H7 (cell line): ENCODE measurements around the gene RNF212. TPM values are rescaled to one million over a fixed set of nuclear protein-coding genes. Genes with fewer than 3 reads are reported as not detected.

ENCODE experiments used
- DNase-seq: peaks from one replicate; pipeline ENCODE4 v3.0.0; 2012
- H3K27me3 ChIP-seq: 2 replicates; pipeline ENCODE4 v1.6.0; 2011; ENCODE audit warnings: mild to moderate bottlenecking, low read length; ENCODE audit not compliant: control insufficient read depth, insufficient read depth
- H3K36me3 ChIP-seq: replicated peaks from 2 replicates; pipeline ENCODE4 v1.5.1; 2011; ENCODE audit warnings: low read length; ENCODE audit not compliant: control insufficient read depth, insufficient read depth
- H3K4me3 ChIP-seq: 2 replicates; pipeline ENCODE4 v1.5.1; 2011; ENCODE audit warnings: low read depth, mild to moderate bottlenecking, control low read depth, low read length, moderate library complexity; ENCODE audit not compliant: insufficient read depth
- total RNA-seq: library from RNA; depleted of rRNA; stranded (reverse); fragments of >200 nt; shearing (Covaris generic); gene quantifications from 2 replicates; pipeline ENCODE4 v1.2.3, GENCODE V29; 2014

Gene RNF212
- total RNA-seq, 1 experiment from 2014 or later: 59.8 TPM

- DNase-seq: peak; percentile 42
- no peaks in the 10 kb centered on the region for H3K36me3 ChIP-seq
- no peak overlapping the region for H3K4me3 ChIP-seq
- no peaks in the 10 kb centered on the region for H3K27me3 ChIP-seq
Measured at GRCh38 chr4:1105067-1105466, 8.3 kb downstream of the RNF212 start.

GRCh38 chr4:1104647-1105046 lies 8.7 kb downstream of the RNF212 start:
- H3K27me3 ChIP-seq: no peaks in the 10 kb centered on the region
- H3K4me3 ChIP-seq: no peak overlapping the region
- no peaks in the 10 kb centered on the region for H3K36me3 ChIP-seq
- DNase-seq: peak; percentile 46

DNA sequence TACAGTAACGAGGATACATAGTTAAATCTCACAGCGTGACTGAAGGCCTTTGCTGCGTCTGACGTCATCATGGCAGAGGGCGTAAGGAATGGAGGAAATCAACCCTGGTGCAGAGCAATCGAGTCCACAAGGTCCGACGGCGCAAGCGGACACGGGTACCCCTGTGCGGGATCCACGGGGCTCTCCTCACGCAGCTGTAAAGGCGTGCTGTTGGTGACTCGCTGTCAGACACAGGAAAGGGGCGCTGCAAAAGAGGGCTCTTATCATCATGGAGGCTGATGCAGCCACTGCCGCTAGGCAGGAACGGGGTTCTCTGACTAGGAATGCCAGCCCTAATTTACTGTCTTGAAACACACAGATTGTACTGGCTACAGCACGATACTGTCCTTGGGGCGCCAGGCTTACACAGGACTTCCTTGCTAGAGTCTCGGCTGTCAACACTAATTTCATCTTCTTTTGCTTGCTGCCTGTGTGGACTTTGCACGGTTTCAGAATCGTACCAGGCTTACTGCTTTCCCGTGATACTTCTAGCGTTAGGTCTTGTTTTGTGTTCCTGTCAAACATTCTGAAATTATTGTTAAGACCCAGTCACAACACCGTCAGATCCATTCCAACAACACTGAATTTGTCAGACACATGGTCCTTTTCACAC lies 13.6 kb downstream of the RNF212 start:
- DNase-seq: peak; percentile 26

DNA sequence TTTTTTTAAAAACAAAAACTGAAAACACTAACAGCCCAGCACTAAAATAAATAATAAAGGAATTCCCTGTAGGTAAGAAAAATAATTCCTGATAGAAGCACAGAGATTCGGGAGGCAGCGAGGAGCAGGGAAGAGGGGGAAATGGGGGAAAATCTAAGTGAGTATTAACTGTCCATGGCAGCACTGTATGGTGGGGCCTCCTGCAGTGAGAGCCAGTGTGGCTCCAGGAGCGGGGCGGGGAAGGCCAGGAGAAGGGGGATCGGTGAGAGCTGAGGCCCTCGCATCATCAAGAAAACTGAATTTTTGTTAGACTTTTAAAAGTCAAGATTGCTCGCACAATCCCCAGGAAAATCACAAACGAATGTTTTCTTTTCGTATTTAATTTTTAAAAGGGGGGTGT lies 14.1 kb downstream of the RNF212 start:
- Histone ChIP-seq H3K36me3 (no peaks in the 10 kb centered on the region), H3K27me3 (no peaks in the 10 kb centered on the region), H3K4me3 (no peak overlapping the region)
- DNase-seq: peak; percentile 22

More for the DNA sequence above, 13.6 kb downstream of the RNF212 start:
- Histone ChIP-seq H3K4me3 (no peak overlapping the region), H3K27me3 (no peaks in the 10 kb centered on the region), H3K36me3 (no peaks in the 10 kb centered on the region)

GRCh38 chr4:1098311-1098925 lies 14.9 kb downstream of the RNF212 start:
- no peak for DNase-seq
- H3K27me3 ChIP-seq: no peaks in the 10 kb centered on the region
- H3K36me3 ChIP-seq: no peaks in the 10 kb centered on the region
- H3K4me3 ChIP-seq: no peak overlapping the region

DNA sequence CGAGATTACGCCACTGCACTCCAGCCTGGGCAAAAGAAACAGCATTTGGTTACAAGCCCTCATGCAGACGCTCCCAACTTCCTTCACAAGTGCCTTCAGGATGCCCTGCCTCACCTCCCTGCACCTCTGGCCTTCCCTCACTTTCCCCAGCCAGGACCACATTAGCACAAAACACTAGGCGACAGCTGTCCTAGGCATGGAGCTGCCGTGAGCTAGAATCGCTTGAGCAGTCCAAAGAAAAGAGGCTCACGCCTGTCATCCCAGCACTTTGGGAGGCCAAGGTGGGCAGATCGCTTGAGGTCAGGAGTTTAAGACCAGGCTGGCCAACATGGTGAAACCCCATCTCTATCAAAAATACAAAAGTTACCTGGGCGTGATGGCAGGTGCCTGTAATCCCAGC lies 15.8 kb downstream of the RNF212 start:
- no peak for DNase-seq
- Histone ChIP-seq H3K36me3 (no peaks in the 10 kb centered on the region), H3K4me3 (no peak overlapping the region), H3K27me3 (no peaks in the 10 kb centered on the region)

DNA sequence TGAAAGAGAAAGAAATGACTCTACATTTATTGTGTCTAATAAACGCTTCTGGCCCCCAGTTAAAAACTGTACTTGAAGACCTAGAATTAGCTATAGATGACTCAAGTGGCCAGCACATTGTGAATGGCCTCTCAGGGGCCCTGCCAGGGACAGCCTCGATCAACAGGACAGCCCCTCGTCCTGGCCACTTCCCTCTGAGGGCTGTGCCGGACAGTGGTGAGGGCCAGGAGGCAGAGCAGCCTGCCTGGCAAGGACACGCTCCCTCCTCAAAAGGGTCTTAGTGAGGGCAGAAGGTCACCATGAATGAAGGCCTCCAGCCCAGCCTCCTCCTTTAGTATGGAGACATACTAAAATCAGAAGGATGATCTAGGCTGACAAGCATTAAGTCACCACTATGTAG lies 16.5 kb downstream of the RNF212 start:
- H3K27me3 ChIP-seq: no peaks in the 10 kb centered on the region
- no peaks in the 10 kb centered on the region for H3K36me3 ChIP-seq
- DNase-seq: no peak
- no peak overlapping the region for H3K4me3 ChIP-seq

- no peak overlapping the region for H3K4me3 ChIP-seq
- H3K36me3 ChIP-seq: no peaks in the 10 kb centered on the region
- DNase-seq: no peak
- H3K27me3 ChIP-seq: no peaks in the 10 kb centered on the region
Measured at GRCh38 chr4:1094336-1094690, 19.1 kb downstream of the RNF212 start.

GRCh38 chr4:1093391-1094335 lies 19.7 kb downstream of the RNF212 start:
- no peaks in the 10 kb centered on the region for H3K27me3 ChIP-seq
- H3K36me3 ChIP-seq: no peaks in the 10 kb centered on the region
- no peak for DNase-seq
- no peak overlapping the region for H3K4me3 ChIP-seq

GRCh38 chr4:1092983-1093361 lies 20.4 kb downstream of the RNF212 start:
- Histone ChIP-seq H3K36me3 (no peaks in the 10 kb centered on the region), H3K4me3 (no peak overlapping the region), H3K27me3 (no peaks in the 10 kb centered on the region)
- DNase-seq: no peak

GRCh38 chr4:1092026-1092982 lies 21.1 kb downstream of the RNF212 start:
- Histone ChIP-seq H3K27me3 (no peaks in the 10 kb centered on the region), H3K36me3 (no peaks in the 10 kb centered on the region), H3K4me3 (no peak overlapping the region)
- DNase-seq: peak; percentile 72

- DNase-seq: no peak
- Histone ChIP-seq H3K4me3 (no peak overlapping the region), H3K36me3 (no peaks in the 10 kb centered on the region), H3K27me3 (no peaks in the 10 kb centered on the region)
Measured at GRCh38 chr4:1091561-1091995, 21.8 kb downstream of the RNF212 start.

- no peaks in the 10 kb centered on the region for H3K27me3 ChIP-seq
- no peaks in the 10 kb centered on the region for H3K36me3 ChIP-seq
- DNase-seq: no peak
- H3K4me3 ChIP-seq: no peak overlapping the region
Measured at GRCh38 chr4:1090465-1091440, 22.6 kb downstream of the RNF212 start.
